ENCODE results near the gene EXOSC7.
A peak's percentile ranks its signal among the peaks of the same experiment; 100 is the strongest.

Gene EXOSC7

DNA sequence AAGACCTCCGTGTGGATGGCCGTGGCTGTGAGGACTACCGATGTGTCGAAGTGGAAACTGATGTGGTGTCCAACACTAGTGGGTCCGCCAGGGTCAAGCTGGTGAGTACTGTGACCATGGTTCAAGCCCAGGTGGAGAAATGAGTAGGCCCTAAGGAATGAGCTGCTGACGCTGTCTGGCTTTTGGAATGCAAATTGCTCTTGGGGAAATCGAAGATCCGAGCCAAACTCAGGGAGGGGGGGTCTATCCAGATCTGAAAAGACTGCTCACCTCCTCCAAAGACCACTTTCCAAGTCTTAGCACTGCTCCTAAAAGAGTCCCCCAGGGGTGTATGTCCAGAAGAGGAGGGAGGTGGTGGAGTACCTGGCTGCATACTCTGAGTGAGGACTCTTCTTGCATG lies 13.1 kb downstream of the EXOSC7 start:
- in situ Hi-C loops (cut with HindIII; ENCODE audit: low sequenced_read_pairs): no loop called here
- no peak overlapping the region for H3K4me3 ChIP-seq (ENCODE audit: low read depth, low read length)
- no peak for TF ChIP-seq CTCF (IDR thresholded peaks at IDR 0.05; ENCODE audit: low read depth, low read length)
- no peak for DNase-seq (ENCODE audit: low read depth, low spot score)

GRCh38 chr3:44989636-44990373 lies 13.8 kb downstream of the EXOSC7 start:
- DNase-seq (ENCODE audit: low read depth, low spot score): no peak
- H3K4me3 ChIP-seq (ENCODE audit: low read depth, low read length): no peak overlapping the region
- in situ Hi-C loops (cut with HindIII; ENCODE audit: low sequenced_read_pairs): no loop called here
- TF ChIP-seq CTCF (IDR thresholded peaks at IDR 0.05; ENCODE audit: low read depth, low read length): no peak

DNA sequence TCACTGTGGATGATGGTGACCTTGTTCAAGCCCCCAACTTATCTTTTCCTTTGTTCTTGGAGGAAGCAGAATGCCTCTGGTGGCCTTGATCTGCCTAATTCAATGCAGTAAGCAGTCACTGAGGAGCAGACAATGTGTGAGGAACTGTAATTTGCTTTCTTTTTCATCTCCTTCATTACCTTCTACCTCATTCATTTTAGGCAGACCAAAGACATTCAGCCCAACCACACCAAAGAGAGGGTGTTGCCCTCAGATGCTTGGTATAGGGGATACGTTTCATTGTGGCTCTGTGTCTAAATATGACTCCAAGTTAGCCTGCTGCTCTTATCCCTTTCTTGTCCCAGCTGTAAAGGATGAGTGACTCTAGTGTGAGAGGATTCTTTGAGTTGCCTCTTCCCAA lies 15.3 kb downstream of the EXOSC7 start:
- no peak for DNase-seq (ENCODE audit: low read depth, low spot score)
- in situ Hi-C loops (cut with HindIII; ENCODE audit: low sequenced_read_pairs): no loop called here
- no peak overlapping the region for H3K4me3 ChIP-seq (ENCODE audit: low read depth, low read length)
- no peak for TF ChIP-seq CTCF (IDR thresholded peaks at IDR 0.05; ENCODE audit: low read depth, low read length)

GRCh38 chr3:44992555-44993470 lies 16.8 kb downstream of the EXOSC7 start:
- in situ Hi-C loops (cut with HindIII; ENCODE audit: low sequenced_read_pairs): no loop called here
- H3K4me3 ChIP-seq (ENCODE audit: low read depth, low read length): no peak overlapping the region
- TF ChIP-seq CTCF (IDR thresholded peaks at IDR 0.05; ENCODE audit: low read depth, low read length): peak; percentile 74
- peak; percentile 30 for DNase-seq (ENCODE audit: low read depth, low spot score)

DNA sequence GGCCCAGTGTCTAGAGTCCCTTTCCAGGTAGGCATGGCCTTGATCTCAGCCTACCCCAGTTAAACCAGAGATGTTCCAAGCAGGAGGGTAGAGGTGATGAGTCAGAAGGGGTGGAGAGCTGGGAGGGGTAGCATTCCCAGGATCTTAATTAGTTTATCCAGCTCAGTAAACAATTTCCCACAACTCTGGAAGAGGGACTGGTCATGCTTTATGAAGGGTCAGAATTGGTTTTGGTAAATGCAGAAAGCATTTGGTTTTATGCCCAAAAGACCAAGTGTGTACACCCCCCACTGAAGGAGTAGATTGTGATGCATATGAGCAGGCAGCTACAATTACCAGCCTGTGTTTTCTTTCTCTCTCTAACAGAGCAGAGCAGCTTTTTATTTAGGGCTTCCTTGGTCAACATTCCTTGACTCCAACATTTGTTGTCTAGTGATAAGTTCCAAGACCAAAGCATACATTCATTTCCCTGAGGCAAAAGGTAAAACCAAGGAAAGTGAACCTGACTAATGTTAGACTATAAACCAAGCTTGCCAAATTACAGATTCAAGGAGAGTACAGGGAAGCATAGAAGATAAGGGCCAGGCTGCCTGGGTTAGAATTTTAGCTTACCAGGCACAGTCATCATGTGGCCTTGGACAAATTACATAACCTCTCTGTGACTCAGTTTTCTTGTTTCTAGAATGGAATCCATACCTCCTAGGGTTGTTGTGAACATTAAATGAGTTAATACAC lies 17.6 kb downstream of the EXOSC7 start:
- H3K4me3 ChIP-seq (ENCODE audit: low read depth, low read length): no peak overlapping the region
- in situ Hi-C loops (cut with HindIII; ENCODE audit: low sequenced_read_pairs): no loop called here
- DNase-seq (ENCODE audit: low read depth, low spot score): peak; percentile 69
- TF ChIP-seq CTCF (IDR thresholded peaks at IDR 0.05; ENCODE audit: low read depth, low read length): no peak

- peak; percentile 69 for DNase-seq (ENCODE audit: low read depth, low spot score)
- no peak for TF ChIP-seq CTCF (IDR thresholded peaks at IDR 0.05; ENCODE audit: low read depth, low read length)
- in situ Hi-C loops (cut with HindIII; ENCODE audit: low sequenced_read_pairs): no loop called here
- H3K4me3 ChIP-seq (ENCODE audit: low read depth, low read length): no peak overlapping the region
Observed at GRCh38 chr3:44995142-44995770, 19.2 kb downstream of the EXOSC7 start.
